DMS79 treated with DMSO at 0.1 percent for 48 hours (cell line): ENCODE results near the gene OR56B4.

Experiments
- DNase-seq: peaks from one replicate; lab custom pipeline; 2025; lab: John Stamatoyannopoulos, UW

Gene OR56B4

GRCh38 chr11:6151117-6151516 is 43.6 kb downstream of the OR56B4 start:
- no peak for DNase-seq

DNA sequence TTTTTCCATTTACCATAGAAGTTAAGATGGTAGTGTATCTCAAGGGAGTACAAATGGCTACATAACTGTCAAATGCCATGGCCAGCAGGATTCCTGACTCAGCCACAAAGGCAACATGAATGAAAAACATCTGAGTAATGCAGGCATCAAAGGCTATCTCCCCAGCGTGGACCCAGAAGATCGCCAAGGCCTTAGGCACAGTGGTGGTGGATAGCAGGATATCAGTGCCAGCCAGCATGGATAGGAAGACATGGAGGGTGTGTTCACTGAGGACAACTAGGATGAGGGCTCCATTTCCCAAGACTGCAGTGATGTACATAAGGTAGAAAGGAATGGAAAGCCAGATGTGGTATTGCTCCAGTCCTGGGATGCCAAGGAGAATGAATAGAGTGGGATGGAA is 44.6 kb downstream of the OR56B4 start:
- DNase-seq, result no peak

GRCh38 chr11:6156628-6157359 is 49.3 kb downstream of the OR56B4 start:
- no peak for DNase-seq
